Measurements from ENCODE around the gene SERTAD4. TPM values are rescaled to one million over a fixed set of nuclear protein-coding genes. Genes with fewer than 3 reads are reported as not detected.

SERTAD4 gene
- polyA plus RNA-seq, 3 donors = not detected

- no peak overlapping the region for H2AFZ ChIP-seq (ENCODE audit: insufficient read depth, low read depth, low read length, poor library complexity, severe bottlenecking)
- peaks cover 4 to 6% of the 10 kb centered on the region in 2 donors for H3K4me1 ChIP-seq (ENCODE audit: control insufficient read depth in 1 of 2, insufficient read depth in 2 of 2, low read length in 2 of 2)
- H3K79me2 ChIP-seq (ENCODE audit: insufficient read depth, low read length) = no peaks in the 10 kb centered on the region
- H3K4me2 ChIP-seq (replicated peaks; ENCODE audit: extremely low read depth, low read length, poor library complexity, severe bottlenecking) = no peak overlapping the region
- no peaks in the 10 kb centered on the region for H3K36me3 Mint-ChIP-seq
- H3K27me3 Mint-ChIP-seq (ENCODE audit: low read depth in 3 of 3) = peaks cover 39 to 50% (median 44%) of the 10 kb centered on the region in 3 donors
- H3K9ac ChIP-seq (ENCODE audit: insufficient read depth, low read length, poor library complexity, severe bottlenecking) = no peak overlapping the region
- no peak for DNase-seq
- H3K27me3 ChIP-seq (ENCODE audit: control insufficient read depth in 2 of 2, insufficient read depth in 2 of 2, low read length in 2 of 2) = peaks cover 30 to 46% of the 10 kb centered on the region in 2 donors
- WGBS (ENCODE audit: insufficient coverage) = 89% methylated on average over 5 of the region's 7 CpGs
- H3K4me3 ChIP-seq (replicated peaks in 1 of 3; ENCODE audit: low read depth in 2 of 3, low read length in 3 of 3) = no peak overlapping the region
- peak overlapping the region in 1 of 2 donors; percentile 55 for H3K4me3 Mint-ChIP-seq
- no peak overlapping the region for H3K27ac Mint-ChIP-seq
- H3K36me3 ChIP-seq (replicated peaks in 1 of 2; ENCODE audit: control insufficient read depth in 1 of 2, insufficient read depth in 2 of 2, low read length in 2 of 2) = no peaks in the 10 kb centered on the region
- no peak for TF ChIP-seq CTCF (IDR thresholded peaks at IDR 0.05)
- intact Hi-C loops (cut with micrococcal nuclease) = no loop called here
- H3K27ac ChIP-seq (ENCODE audit: low read depth in 1 of 2, low read length in 2 of 2) = no peak overlapping the region
- peaks cover 4% of the 10 kb centered on the region for H3K4me1 Mint-ChIP-seq
- no peaks in the 10 kb centered on the region for H4K20me1 ChIP-seq (ENCODE audit: insufficient read depth, low read length)
- H3K9me3 Mint-ChIP-seq = no peaks in the 10 kb centered on the region
- H3K9me3 ChIP-seq (replicated peaks in 1 of 2; ENCODE audit: control insufficient read depth in 1 of 2, insufficient read depth in 1 of 2, low read length in 2 of 2) = peaks cover 0 to 7% of the 10 kb centered on the region in 2 donors
Observed at GRCh38 chr1:210293171-210293607, 60.6 kb downstream of the SERTAD4 start.

DNA sequence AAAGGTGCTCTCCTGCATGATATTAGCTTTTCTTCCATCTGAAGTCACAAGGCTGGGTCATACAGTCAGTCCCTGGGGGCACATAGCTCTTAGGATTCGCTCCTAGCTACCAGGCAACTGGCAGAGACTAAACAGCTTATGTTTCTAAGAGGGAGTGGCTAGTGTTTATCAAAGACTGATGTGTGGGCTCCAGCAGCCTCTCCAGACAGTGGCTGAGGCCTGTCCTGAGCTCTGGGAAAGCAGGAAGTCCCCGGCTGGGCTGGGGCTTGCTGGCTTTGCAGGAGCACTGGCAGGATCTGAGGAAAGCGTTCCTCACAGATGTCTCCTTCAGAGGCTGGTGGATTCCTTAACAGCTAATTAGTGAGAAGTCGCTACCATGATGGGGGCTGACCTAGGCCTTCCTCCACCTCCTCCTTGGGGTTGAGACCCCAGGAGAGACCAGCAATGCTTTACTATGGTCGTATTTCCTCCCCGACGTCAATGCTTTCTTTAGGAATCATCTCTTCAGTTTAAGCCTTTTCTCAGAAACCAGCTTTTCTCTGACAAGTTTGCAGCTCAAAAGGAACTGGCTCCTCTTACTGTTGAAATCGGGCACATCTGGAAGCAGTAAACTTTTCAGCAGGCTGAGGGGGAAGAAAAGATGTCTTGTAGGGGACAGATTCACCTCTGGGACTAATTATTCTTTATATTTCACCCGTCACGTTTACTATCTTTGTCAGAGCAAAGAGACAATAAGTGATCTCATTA, 62.6 kb downstream of the SERTAD4 start:
- peaks cover 0 to 2% (median 0%) of the 10 kb centered on the region in 7 donors for H3K9me3 Mint-ChIP-seq
- H3K4me1 ChIP-seq (ENCODE audit: control insufficient read depth in 1 of 2, insufficient read depth in 2 of 2, low read length in 2 of 2) = peaks cover 4 to 6% of the 10 kb centered on the region in 2 donors
- no peak overlapping the region for H3K4me2 ChIP-seq (replicated peaks; ENCODE audit: extremely low read depth, low read length, poor library complexity, severe bottlenecking)
- no peak overlapping the region for H3K4me3 ChIP-seq (replicated peaks in 1 of 3; ENCODE audit: low read depth in 2 of 3, low read length in 3 of 3)
- no peaks in the 10 kb centered on the region for H3K36me3 ChIP-seq (replicated peaks in 1 of 2; ENCODE audit: control insufficient read depth in 1 of 2, insufficient read depth in 2 of 2, low read length in 2 of 2)
- H3K4me3 Mint-ChIP-seq = no peak overlapping the region
- H3K27ac ChIP-seq (ENCODE audit: low read depth in 1 of 2, low read length in 2 of 2) = no peak overlapping the region
- no peak overlapping the region for H2AFZ ChIP-seq (ENCODE audit: insufficient read depth, low read depth, low read length, poor library complexity, severe bottlenecking)
- peaks cover 35 to 51% (median 45%) of the 10 kb centered on the region in 3 donors for H3K27me3 Mint-ChIP-seq (ENCODE audit: low read depth in 3 of 3)
- no peak overlapping the region for H3K9ac ChIP-seq (ENCODE audit: insufficient read depth, low read length, poor library complexity, severe bottlenecking)
- peaks cover 0 to 7% of the 10 kb centered on the region in 2 donors for H3K9me3 ChIP-seq (replicated peaks in 1 of 2; ENCODE audit: control insufficient read depth in 1 of 2, insufficient read depth in 1 of 2, low read length in 2 of 2)
- TF ChIP-seq CTCF (IDR thresholded peaks at IDR 0.05) = no peak
- intact Hi-C loops (cut with micrococcal nuclease) = no loop called here
- no peak overlapping the region for H3K27ac Mint-ChIP-seq
- peaks cover 4% of the 10 kb centered on the region for H3K4me1 Mint-ChIP-seq
- WGBS (ENCODE audit: insufficient coverage) = 87% methylated on average over 6 of the region's 10 CpGs
- peaks cover 28 to 40% of the 10 kb centered on the region in 2 donors for H3K27me3 ChIP-seq (ENCODE audit: control insufficient read depth in 2 of 2, insufficient read depth in 2 of 2, low read length in 2 of 2)
- no peak for DNase-seq
- no peaks in the 10 kb centered on the region for H3K36me3 Mint-ChIP-seq
- no peaks in the 10 kb centered on the region for H3K79me2 ChIP-seq (ENCODE audit: insufficient read depth, low read length)
- H4K20me1 ChIP-seq (ENCODE audit: insufficient read depth, low read length) = no peaks in the 10 kb centered on the region

Other genes starting within 250 kb of the SERTAD4 start
- gene HHAT, start 96.1 kb downstream of the SERTAD4 start, polyA plus RNA-seq = 1 to 10 TPM; 1.1 to 1.6 (median 1.5) TPM

Data from CD14-positive monocyte (primary cell).